HCT116 (cell line): Measurements from ENCODE around the gene C1orf174. TPM values are rescaled to one million over a fixed set of nuclear protein-coding genes. Genes with fewer than 3 reads are reported as not detected.

Source experiments
- ATAC-seq: fragments of 200-7000 bp; cut with Tn5 transposase; 2 replicates; pipeline ENCODE4 v1.9.1; 2020; ENCODE audit warnings: mild to moderate bottlenecking, moderate library complexity
- BruUV-seq: library from RNA; stranded (reverse); fragments of 400-500 nt; replicated peaks from 2 replicates; lab custom pipeline; 2021; lab: Mats Ljungman, UMichigan
- CTCF ChIA-PET: fragments of 300-600 bp; sonication (Branson Sonifier 250); formaldehyde crosslinking; loops from one replicate; lab custom pipeline; 2021; ENCODE audit warnings: antibody characterized with exemption; lab: Charles Lee
- POLR2A ChIA-PET: fragments of 300-600, 350-600 bp; sonication (Branson Sonifier 250); formaldehyde crosslinking; loops from one replicate; lab custom pipeline; 2021; ENCODE audit warnings: antibody characterized with exemption; lab: Charles Lee
- RAD21 ChIA-PET, 2 experiments: fragments of 300-600 bp; sonication (Branson Sonifier 250); formaldehyde crosslinking; loops; one replicate each; lab custom pipeline; 2023; ENCODE audit warnings: low total read pairs in 2 of 2; ENCODE audit not compliant: uncharacterized antibody in 2 of 2, unreplicated experiment in 2 of 2, low non-redundant PET in 1 of 2; lab: Charles Lee
- DNase-seq: peaks from one replicate; pipeline ENCODE4 v3.0.0-alpha.2; 2010; ENCODE audit warnings: low read depth, low spot score
- H2AFZ ChIP-seq: fragments of 200-600 bp; shearing (Covaris generic), sonication (generic); 2 replicates; pipeline ENCODE4 v1.6.1; 2017; ENCODE audit warnings: low read depth, mixed run types, mixed read lengths, antibody characterized with exemption, low read length; ENCODE audit not compliant: poor library complexity, severe bottlenecking
- H3K27ac ChIP-seq: 2 replicates; pipeline ENCODE4 v1.5.1; 2012; ENCODE audit warnings: low read depth, low read length
- H3K27me3 ChIP-seq: fragments of 200-600 bp; sonication (generic); 2 replicates; pipeline ENCODE4 v1.6.1; 2016; ENCODE audit warnings: mixed run types, low read length, mixed read lengths; ENCODE audit not compliant: insufficient read depth
- H3K36me3 ChIP-seq, 2 experiments: fragments of 200-500 bp in 1 of 2; fragments of 200-600 bp in 1 of 2; sonication (Bioruptor generic) in 1 of 2; sonication (generic) in 1 of 2; 2 replicates each; pipeline versions ENCODE4 v1.5.1 to v1.6.1; 2014 to 2016; ENCODE audit warnings: low read length in 2 of 2, inconsistent platforms in 1 of 2, mixed read lengths in 1 of 2, mixed run types in 1 of 2; ENCODE audit not compliant: insufficient read depth in 2 of 2, control insufficient read depth in 1 of 2
- H3K4me1 ChIP-seq, 2 experiments: fragments of 200-600 bp in 1 of 2; sonication (generic) in 1 of 2; 2 replicates each; pipeline versions ENCODE4 v1.5.1 to v1.6.1; 2012 to 2017; ENCODE audit warnings: low read length in 2 of 2, inconsistent platforms in 1 of 2, mild to moderate bottlenecking in 1 of 2, mixed read lengths in 1 of 2, mixed run types in 1 of 2, moderate library complexity in 1 of 2; ENCODE audit not compliant: insufficient read depth in 2 of 2, control insufficient read depth in 1 of 2
- H3K4me2 ChIP-seq: fragments of 200-600 bp; sonication (generic); 2 replicates; pipeline ENCODE4 v1.6.1; 2017; ENCODE audit warnings: mixed run types, low read length, mixed read lengths
- H3K4me3 ChIP-seq, 2 experiments: fragments of 200-600 bp in 1 of 2; sonication (generic) in 1 of 2; replicated peaks in 1 of 2; 2 replicates each; pipeline ENCODE4 v1.5.1; 2011 to 2016; ENCODE audit warnings: low read length in 2 of 2, control low read depth in 1 of 2, low read depth in 1 of 2, mild to moderate bottlenecking in 1 of 2, mixed read lengths in 1 of 2, mixed run types in 1 of 2
- H3K79me2 ChIP-seq: fragments of 200-600 bp; sonication (generic); 2 replicates; pipeline ENCODE4 v1.6.1; 2017; ENCODE audit warnings: mild to moderate bottlenecking, mixed run types, low read length, moderate library complexity, mixed read lengths; ENCODE audit not compliant: insufficient read depth
- H3K9ac ChIP-seq: fragments of 200-600 bp; sonication (generic); 2 replicates; pipeline ENCODE4 v1.6.1; 2016; ENCODE audit warnings: low read length, mixed read lengths
- H3K9me2 ChIP-seq: fragments of 200-600 bp; sonication (generic), shearing (Covaris generic); 2 replicates; pipeline ENCODE4 v1.6.1; 2017; ENCODE audit warnings: mixed run types, mild to moderate bottlenecking, moderate library complexity; ENCODE audit not compliant: insufficient read depth
- H3K9me3 ChIP-seq, 2 experiments: fragments of 200-500 bp in 1 of 2; fragments of 200-600 bp in 1 of 2; sonication (Bioruptor generic) in 1 of 2; sonication (generic) in 1 of 2; 2 replicates each; pipeline ENCODE4 v1.6.1; 2014 to 2017; ENCODE audit warnings: low read length in 2 of 2, mixed read lengths in 2 of 2, inconsistent platforms in 1 of 2, low read depth in 1 of 2, mild to moderate bottlenecking in 1 of 2, mixed run types in 1 of 2, moderate library complexity in 1 of 2; ENCODE audit not compliant: control insufficient read depth in 1 of 2, insufficient read depth in 1 of 2
- H4K20me1 ChIP-seq: fragments of 200-600 bp; sonication (generic), shearing (Covaris generic); 2 replicates; pipeline ENCODE4 v1.6.1; 2017; ENCODE audit warnings: mixed run types, mild to moderate bottlenecking, moderate library complexity; ENCODE audit not compliant: insufficient read depth
- CBX3 ChIP-seq: IDR thresholded peaks from 2 replicates; pipeline ENCODE4 v1.6.1; 2012; ENCODE audit warnings: low read depth
- CEBPB ChIP-seq: IDR thresholded peaks from 2 replicates; pipeline ENCODE4 v1.6.1; 2012; ENCODE audit warnings: low read depth
- EGR1 ChIP-seq: IDR thresholded peaks from 2 replicates; pipeline ENCODE4 v1.6.1; 2012; ENCODE audit warnings: low read depth
- ELF1 ChIP-seq: IDR thresholded peaks from 2 replicates; pipeline ENCODE4 v1.6.1; 2012; ENCODE audit warnings: low read depth, borderline replicate concordance
- EZH2phosphoT487 ChIP-seq: fragments of 200-600 bp; IDR thresholded peaks from 2 replicates; pipeline ENCODE4 v1.6.1; 2018; ENCODE audit warnings: antibody characterized with exemption, borderline replicate concordance
- JUND ChIP-seq: IDR thresholded peaks from 2 replicates; pipeline ENCODE4 v1.6.1; 2012
- POLR2A ChIP-seq: IDR thresholded peaks from 2 replicates; pipeline ENCODE4 v1.7.0; 2011; ENCODE audit warnings: borderline replicate concordance; ENCODE audit not compliant: insufficient read depth, insufficient read length; ENCODE audit errors: extremely low read depth
- RAD21 ChIP-seq: IDR thresholded peaks from 2 replicates; pipeline ENCODE4 v1.6.1; 2012; ENCODE audit warnings: low read depth, mild to moderate bottlenecking
- SIN3A ChIP-seq: IDR thresholded peaks from 2 replicates; pipeline ENCODE4 v1.6.1; 2012; ENCODE audit warnings: low read depth
- SP1 ChIP-seq: IDR thresholded peaks from 2 replicates; pipeline ENCODE4 v1.6.1; 2012; ENCODE audit warnings: low read depth
- TCF7L2 ChIP-seq: IDR thresholded peaks from 2 replicates; pipeline ENCODE4 v1.7.0; 2011; ENCODE audit warnings: borderline replicate concordance, inconsistent platforms; ENCODE audit not compliant: insufficient read depth, insufficient read length; ENCODE audit errors: extremely low read depth
- YY1 ChIP-seq: IDR thresholded peaks from 2 replicates; pipeline ENCODE4 v1.6.1; 2011; ENCODE audit warnings: low read length, low read depth, moderate library complexity, mild to moderate bottlenecking; ENCODE audit not compliant: insufficient replicate concordance; ENCODE audit errors: extremely low read depth
- intact Hi-C: fragments of 100-400 bp; cut with micrococcal nuclease; formaldehyde crosslinking; loops from 2 replicates; pipeline ENCODE4 v1.10.0; 2022
- total RNA-seq: library from RNA; stranded (reverse); gene quantifications from one replicate; pipeline ENCODE4 v1.2.1, GENCODE V29; 2021; ENCODE audit not compliant: unreplicated experiment
- TF ChIP-seq, protein P1 (sequence below): IDR thresholded peaks from 2 replicates; pipeline ENCODE4 v1.6.1; 2012
- TF ChIP-seq, protein P2 (sequence below): IDR thresholded peaks from 2 replicates; pipeline ENCODE4 v1.6.1; 2012; ENCODE audit warnings: low read depth
- TF ChIP-seq, protein P3 (sequence below): IDR thresholded peaks from 2 replicates; pipeline ENCODE4 v1.6.1; 2011; ENCODE audit warnings: mild to moderate bottlenecking, low read length, moderate library complexity; ENCODE audit not compliant: insufficient replicate concordance; ENCODE audit errors: extremely low read depth
- TF ChIP-seq, protein P4 (sequence below), 3 experiments: fragments of 200-600 bp in 1 of 3; sonication (generic) in 1 of 3; IDR thresholded peaks in 2 of 3; conservative IDR thresholded peaks in 1 of 3; 2 replicates each; pipeline ENCODE4 v1.5.1; 2012 to 2017; ENCODE audit warnings: low read depth in 2 of 3, low read length in 2 of 3, antibody characterized with exemption in 1 of 3, borderline replicate concordance in 1 of 3, control low read depth in 1 of 3, mild to moderate bottlenecking in 1 of 3, mixed read lengths in 1 of 3, mixed run types in 1 of 3, moderate library complexity in 1 of 3; ENCODE audit not compliant: insufficient read depth in 1 of 3

C1orf174 gene
- total RNA-seq, 1 experiment from 2014 or later: 33.7 TPM

DNA sequence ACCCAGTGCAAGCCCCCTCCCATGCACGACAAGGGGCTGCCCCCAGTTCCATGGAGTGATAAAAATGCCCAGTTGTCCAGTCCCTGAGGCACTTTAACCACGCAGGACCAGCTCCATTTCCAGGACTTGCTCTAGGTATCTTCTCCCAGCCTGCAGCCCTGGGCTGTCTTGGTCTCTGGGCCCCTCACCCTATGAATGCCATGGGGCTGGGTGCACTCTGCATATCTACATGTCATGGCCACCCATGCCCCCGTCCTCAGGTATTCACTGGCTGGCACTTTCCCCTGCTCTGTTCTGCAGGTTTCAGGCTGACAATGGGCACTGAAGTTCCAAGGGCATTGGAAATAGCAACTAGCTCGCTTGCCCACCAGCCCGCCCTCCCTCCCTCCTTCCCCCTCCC lies 19.6 kb upstream of the C1orf174 start:
- POLR2A ChIA-PET: no interaction called here
- H3K27ac ChIP-seq: no peak overlapping the region
- BruUV-seq: no TSS peak
- CTCF ChIA-PET: no interaction called here
- no peak overlapping the region for H3K4me3 ChIP-seq
- H3K36me3 ChIP-seq: no peaks in the 10 kb centered on the region
- no peak overlapping the region for H3K9ac ChIP-seq
- H3K27me3 ChIP-seq: no peaks in the 10 kb centered on the region; the same call in 1 of the 2 replicates
- RAD21 ChIA-PET: no interaction called here
- DNase-seq: no peak
- no peak for ATAC-seq
- H3K4me2 ChIP-seq: no peak overlapping the region
- no peaks in the 10 kb centered on the region for H3K79me2 ChIP-seq
- no peak overlapping the region for H2AFZ ChIP-seq
- H4K20me1 ChIP-seq: no peaks in the 10 kb centered on the region
- H3K9me3 ChIP-seq: no peaks in the 10 kb centered on the region
- H3K9me2 ChIP-seq: no peaks in the 10 kb centered on the region
- intact Hi-C loops: no loop called here
- H3K4me1 ChIP-seq: no peaks in the 10 kb centered on the region
- TF ChIP-seq, protein P1, sequence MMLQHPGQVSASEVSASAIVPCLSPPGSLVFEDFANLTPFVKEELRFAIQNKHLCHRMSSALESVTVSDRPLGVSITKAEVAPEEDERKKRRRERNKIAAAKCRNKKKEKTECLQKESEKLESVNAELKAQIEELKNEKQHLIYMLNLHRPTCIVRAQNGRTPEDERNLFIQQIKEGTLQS: no peak
- TF ChIP-seq JUND (no peak), SP1 (no peak), TCF7L2 (no peak), CBX3 (no peak), POLR2A (no peak), RAD21 (no peak), YY1 (no peak), ELF1 (no peak), SIN3A (no peak), CEBPB (no peak), EZH2phosphoT487 (no peak), EGR1 (no peak)
- TF ChIP-seq, protein P2, sequence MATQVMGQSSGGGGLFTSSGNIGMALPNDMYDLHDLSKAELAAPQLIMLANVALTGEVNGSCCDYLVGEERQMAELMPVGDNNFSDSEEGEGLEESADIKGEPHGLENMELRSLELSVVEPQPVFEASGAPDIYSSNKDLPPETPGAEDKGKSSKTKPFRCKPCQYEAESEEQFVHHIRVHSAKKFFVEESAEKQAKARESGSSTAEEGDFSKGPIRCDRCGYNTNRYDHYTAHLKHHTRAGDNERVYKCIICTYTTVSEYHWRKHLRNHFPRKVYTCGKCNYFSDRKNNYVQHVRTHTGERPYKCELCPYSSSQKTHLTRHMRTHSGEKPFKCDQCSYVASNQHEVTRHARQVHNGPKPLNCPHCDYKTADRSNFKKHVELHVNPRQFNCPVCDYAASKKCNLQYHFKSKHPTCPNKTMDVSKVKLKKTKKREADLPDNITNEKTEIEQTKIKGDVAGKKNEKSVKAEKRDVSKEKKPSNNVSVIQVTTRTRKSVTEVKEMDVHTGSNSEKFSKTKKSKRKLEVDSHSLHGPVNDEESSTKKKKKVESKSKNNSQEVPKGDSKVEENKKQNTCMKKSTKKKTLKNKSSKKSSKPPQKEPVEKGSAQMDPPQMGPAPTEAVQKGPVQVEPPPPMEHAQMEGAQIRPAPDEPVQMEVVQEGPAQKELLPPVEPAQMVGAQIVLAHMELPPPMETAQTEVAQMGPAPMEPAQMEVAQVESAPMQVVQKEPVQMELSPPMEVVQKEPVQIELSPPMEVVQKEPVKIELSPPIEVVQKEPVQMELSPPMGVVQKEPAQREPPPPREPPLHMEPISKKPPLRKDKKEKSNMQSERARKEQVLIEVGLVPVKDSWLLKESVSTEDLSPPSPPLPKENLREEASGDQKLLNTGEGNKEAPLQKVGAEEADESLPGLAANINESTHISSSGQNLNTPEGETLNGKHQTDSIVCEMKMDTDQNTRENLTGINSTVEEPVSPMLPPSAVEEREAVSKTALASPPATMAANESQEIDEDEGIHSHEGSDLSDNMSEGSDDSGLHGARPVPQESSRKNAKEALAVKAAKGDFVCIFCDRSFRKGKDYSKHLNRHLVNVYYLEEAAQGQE: no peak
- TF ChIP-seq, protein P3, sequence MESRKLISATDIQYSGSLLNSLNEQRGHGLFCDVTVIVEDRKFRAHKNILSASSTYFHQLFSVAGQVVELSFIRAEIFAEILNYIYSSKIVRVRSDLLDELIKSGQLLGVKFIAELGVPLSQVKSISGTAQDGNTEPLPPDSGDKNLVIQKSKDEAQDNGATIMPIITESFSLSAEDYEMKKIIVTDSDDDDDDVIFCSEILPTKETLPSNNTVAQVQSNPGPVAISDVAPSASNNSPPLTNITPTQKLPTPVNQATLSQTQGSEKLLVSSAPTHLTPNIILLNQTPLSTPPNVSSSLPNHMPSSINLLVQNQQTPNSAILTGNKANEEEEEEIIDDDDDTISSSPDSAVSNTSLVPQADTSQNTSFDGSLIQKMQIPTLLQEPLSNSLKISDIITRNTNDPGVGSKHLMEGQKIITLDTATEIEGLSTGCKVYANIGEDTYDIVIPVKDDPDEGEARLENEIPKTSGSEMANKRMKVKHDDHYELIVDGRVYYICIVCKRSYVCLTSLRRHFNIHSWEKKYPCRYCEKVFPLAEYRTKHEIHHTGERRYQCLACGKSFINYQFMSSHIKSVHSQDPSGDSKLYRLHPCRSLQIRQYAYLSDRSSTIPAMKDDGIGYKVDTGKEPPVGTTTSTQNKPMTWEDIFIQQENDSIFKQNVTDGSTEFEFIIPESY: no peak
- TF ChIP-seq, protein P4, sequence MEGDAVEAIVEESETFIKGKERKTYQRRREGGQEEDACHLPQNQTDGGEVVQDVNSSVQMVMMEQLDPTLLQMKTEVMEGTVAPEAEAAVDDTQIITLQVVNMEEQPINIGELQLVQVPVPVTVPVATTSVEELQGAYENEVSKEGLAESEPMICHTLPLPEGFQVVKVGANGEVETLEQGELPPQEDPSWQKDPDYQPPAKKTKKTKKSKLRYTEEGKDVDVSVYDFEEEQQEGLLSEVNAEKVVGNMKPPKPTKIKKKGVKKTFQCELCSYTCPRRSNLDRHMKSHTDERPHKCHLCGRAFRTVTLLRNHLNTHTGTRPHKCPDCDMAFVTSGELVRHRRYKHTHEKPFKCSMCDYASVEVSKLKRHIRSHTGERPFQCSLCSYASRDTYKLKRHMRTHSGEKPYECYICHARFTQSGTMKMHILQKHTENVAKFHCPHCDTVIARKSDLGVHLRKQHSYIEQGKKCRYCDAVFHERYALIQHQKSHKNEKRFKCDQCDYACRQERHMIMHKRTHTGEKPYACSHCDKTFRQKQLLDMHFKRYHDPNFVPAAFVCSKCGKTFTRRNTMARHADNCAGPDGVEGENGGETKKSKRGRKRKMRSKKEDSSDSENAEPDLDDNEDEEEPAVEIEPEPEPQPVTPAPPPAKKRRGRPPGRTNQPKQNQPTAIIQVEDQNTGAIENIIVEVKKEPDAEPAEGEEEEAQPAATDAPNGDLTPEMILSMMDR (IDR thresholded peaks at IDR 0.05 in 2 of 3, conservative IDR thresholded peaks at IDR 0.05 in 1 of 3; ENCODE audit: borderline replicate concordance in 1 of 3, insufficient read depth in 1 of 3, low read depth in 2 of 3, low read length in 2 of 3): no peak
